ENCODE data around the gene MS4A10. TPM values are rescaled to one million over a fixed set of nuclear protein-coding genes. Genes with fewer than 3 reads are reported as not detected.

Gene MS4A10
- total and polyA plus RNA-seq, 3 experiments from 2014 or later, result not detected

GRCh38 chr11:60776167-60776566, 9.0 kb upstream of the MS4A10 start:
- no peaks in the 10 kb centered on the region for H3K36me3 ChIP-seq (ENCODE audit: insufficient read depth, low read length)
- Mint-ChIP-seq H3K4me3 (no peak overlapping the region), H3K9me3 (no peaks in the 10 kb centered on the region), H3K27ac (no peak overlapping the region), H3K36me3 (no peaks in the 10 kb centered on the region), H3K27me3 (peaks cover 8 to 12% of the 10 kb centered on the region in 2 donors), H3K4me1 (peaks cover 10 to 13% (median 11%) of the 10 kb centered on the region in 3 donors)
- DNase-seq, result no peak
- no peaks in the 10 kb centered on the region for H3K9me3 ChIP-seq (ENCODE audit: low read length)
- no peak overlapping the region for H3K4me3 ChIP-seq (ENCODE audit: low read length)
- H3K27me3 ChIP-seq (ENCODE audit: insufficient read depth, low read length, poor library complexity, severe bottlenecking), result no peaks in the 10 kb centered on the region
- no peak overlapping the region for H3K27ac ChIP-seq (ENCODE audit: low read depth, low read length)
- CTCF ChIA-PET, result interaction anchor here (2.1 to 3.2 kb wide), 3 partner anchors 9 to 112 kb away, joined by 7 to 18 read pairs (median 15); partner anchors contain the start of gene MS4A10
- POLR2A ChIA-PET, result interaction anchor here (0.6 kb wide), 1 partner anchor 111 kb away, joined by 5 read pairs; no protein-coding TSS in a partner anchor
- no peaks in the 10 kb centered on the region for H3K4me1 ChIP-seq (ENCODE audit: insufficient read depth, low read length)

GRCh38 chr11:60777106-60777505, 8.0 kb upstream of the MS4A10 start:
- peaks cover 4 to 8% of the 10 kb centered on the region in 2 donors for H3K27me3 Mint-ChIP-seq
- Histone ChIP-seq H3K4me3 (ENCODE audit: low read length) (no peak overlapping the region), H3K27me3 (ENCODE audit: insufficient read depth, low read length, poor library complexity, severe bottlenecking) (no peaks in the 10 kb centered on the region), H3K4me1 (ENCODE audit: insufficient read depth, low read length) (no peaks in the 10 kb centered on the region), H3K27ac (ENCODE audit: low read depth, low read length) (no peak overlapping the region), H3K9me3 (ENCODE audit: low read length) (no peaks in the 10 kb centered on the region), H3K36me3 (ENCODE audit: insufficient read depth, low read length) (no peaks in the 10 kb centered on the region)
- H3K4me1 Mint-ChIP-seq, result peaks cover 8 to 13% (median 11%) of the 10 kb centered on the region in 3 donors
- no peak overlapping the region for H3K27ac Mint-ChIP-seq
- ChIA-PET POLR2A (no interaction called here), CTCF (interaction anchor here (2.1 to 3.2 kb wide), 3 partner anchors 8 to 111 kb away, joined by 7 to 18 read pairs (median 15); partner anchors contain the start of gene MS4A10)
- DNase-seq, result no peak
- H3K36me3 Mint-ChIP-seq, result no peaks in the 10 kb centered on the region
- no peak overlapping the region for H3K4me3 Mint-ChIP-seq
- no peaks in the 10 kb centered on the region for H3K9me3 Mint-ChIP-seq

- H3K27me3 Mint-ChIP-seq, result peaks cover 4 to 11% of the 10 kb centered on the region in 2 donors
- Histone ChIP-seq H3K27me3 (ENCODE audit: insufficient read depth, low read length, poor library complexity, severe bottlenecking) (no peaks in the 10 kb centered on the region), H3K36me3 (ENCODE audit: insufficient read depth, low read length) (no peaks in the 10 kb centered on the region), H3K27ac (ENCODE audit: low read depth, low read length) (no peak overlapping the region), H3K4me1 (ENCODE audit: insufficient read depth, low read length) (no peaks in the 10 kb centered on the region), H3K4me3 (ENCODE audit: low read length) (no peak overlapping the region), H3K9me3 (ENCODE audit: low read length) (no peaks in the 10 kb centered on the region)
- peaks cover 8 to 13% (median 11%) of the 10 kb centered on the region in 3 donors for H3K4me1 Mint-ChIP-seq
- ChIA-PET POLR2A (no interaction called here), CTCF (interaction anchor here (3.2 kb wide), 1 partner anchor 12 kb away, joined by 15 read pairs; no protein-coding TSS in a partner anchor)
- DNase-seq, result no peak
- H3K36me3 Mint-ChIP-seq, result no peaks in the 10 kb centered on the region
- H3K27ac Mint-ChIP-seq, result peak overlapping the region in 1 of 8 donors; percentile 22
- H3K9me3 Mint-ChIP-seq, result no peaks in the 10 kb centered on the region
- H3K4me3 Mint-ChIP-seq, result no peak overlapping the region
Observed at GRCh38 chr11:60777572-60777971, 7.6 kb upstream of the MS4A10 start.

GRCh38 chr11:60780065-60780464, 5.1 kb upstream of the MS4A10 start:
- CTCF ChIA-PET, result no interaction called here
- Mint-ChIP-seq H3K9me3 (no peaks in the 10 kb centered on the region), H3K27ac (no peak overlapping the region)

GRCh38 chr11:60780774-60781173, 4.4 kb upstream of the MS4A10 start:
- Mint-ChIP-seq H3K36me3 (no peaks in the 10 kb centered on the region), H3K9me3 (no peaks in the 10 kb centered on the region), H3K4me1 (no peaks in the 10 kb centered on the region), H3K27me3 (peaks cover 0 to 4% of the 10 kb centered on the region in 2 donors), H3K27ac (no peak overlapping the region), H3K4me3 (no peak overlapping the region)
- no peaks in the 10 kb centered on the region for H3K9me3 ChIP-seq (ENCODE audit: low read length)
- POLR2A ChIA-PET, result no interaction called here
- DNase-seq, result no peak
- H3K27ac ChIP-seq (ENCODE audit: low read depth, low read length), result no peak overlapping the region
- no peak overlapping the region for H3K4me3 ChIP-seq (ENCODE audit: low read length)
- no peaks in the 10 kb centered on the region for H3K36me3 ChIP-seq (ENCODE audit: insufficient read depth, low read length)
- no peaks in the 10 kb centered on the region for H3K4me1 ChIP-seq (ENCODE audit: insufficient read depth, low read length)
- no peaks in the 10 kb centered on the region for H3K27me3 ChIP-seq (ENCODE audit: insufficient read depth, low read length, poor library complexity, severe bottlenecking)
- CTCF ChIA-PET, result no interaction called here

More at GRCh38 chr11:60780065-60780464, 5.1 kb upstream of the MS4A10 start:
- peaks cover 3 to 4% of the 10 kb centered on the region in 2 donors for H3K27me3 Mint-ChIP-seq
- peaks cover 3 to 6% (median 5%) of the 10 kb centered on the region in 3 donors for H3K4me1 Mint-ChIP-seq
- no peaks in the 10 kb centered on the region for H3K36me3 Mint-ChIP-seq
- Histone ChIP-seq H3K36me3 (ENCODE audit: insufficient read depth, low read length) (no peaks in the 10 kb centered on the region), H3K27me3 (ENCODE audit: insufficient read depth, low read length, poor library complexity, severe bottlenecking) (no peaks in the 10 kb centered on the region), H3K27ac (ENCODE audit: low read depth, low read length) (no peak overlapping the region), H3K4me1 (ENCODE audit: insufficient read depth, low read length) (no peaks in the 10 kb centered on the region), H3K9me3 (ENCODE audit: low read length) (no peaks in the 10 kb centered on the region), H3K4me3 (ENCODE audit: low read length) (no peak overlapping the region)
- no peak overlapping the region for H3K4me3 Mint-ChIP-seq
- no peak for DNase-seq
- POLR2A ChIA-PET, result no interaction called here

- ChIA-PET CTCF (no interaction called here), POLR2A (no interaction called here)
- no peaks in the 10 kb centered on the region for H3K9me3 Mint-ChIP-seq
- no peak for DNase-seq
- no peak overlapping the region for H3K27ac Mint-ChIP-seq
- no peaks in the 10 kb centered on the region for H3K4me1 Mint-ChIP-seq
- peaks cover 0 to 7% of the 10 kb centered on the region in 2 donors for H3K27me3 Mint-ChIP-seq
- H3K27ac ChIP-seq (ENCODE audit: low read depth, low read length), result no peak overlapping the region
- H3K9me3 ChIP-seq (ENCODE audit: low read length), result no peaks in the 10 kb centered on the region
- no peaks in the 10 kb centered on the region for H3K4me1 ChIP-seq (ENCODE audit: insufficient read depth, low read length)
- H3K4me3 ChIP-seq (ENCODE audit: low read length), result no peak overlapping the region
- no peaks in the 10 kb centered on the region for H3K36me3 Mint-ChIP-seq
- no peaks in the 10 kb centered on the region for H3K27me3 ChIP-seq (ENCODE audit: insufficient read depth, low read length, poor library complexity, severe bottlenecking)
- H3K4me3 Mint-ChIP-seq, result no peak overlapping the region
- no peaks in the 10 kb centered on the region for H3K36me3 ChIP-seq (ENCODE audit: insufficient read depth, low read length)
Observed at GRCh38 chr11:60781286-60781980, 3.7 kb upstream of the MS4A10 start.

- H3K36me3 Mint-ChIP-seq, result no peaks in the 10 kb centered on the region
- Histone ChIP-seq H3K36me3 (ENCODE audit: insufficient read depth, low read length) (no peaks in the 10 kb centered on the region), H3K27ac (ENCODE audit: low read depth, low read length) (no peak overlapping the region), H3K4me1 (ENCODE audit: insufficient read depth, low read length) (no peaks in the 10 kb centered on the region), H3K27me3 (ENCODE audit: insufficient read depth, low read length, poor library complexity, severe bottlenecking) (no peaks in the 10 kb centered on the region), H3K4me3 (ENCODE audit: low read length) (no peak overlapping the region), H3K9me3 (ENCODE audit: low read length) (no peaks in the 10 kb centered on the region)
- H3K27ac Mint-ChIP-seq, result no peak overlapping the region
- H3K9me3 Mint-ChIP-seq, result no peaks in the 10 kb centered on the region
- CTCF ChIA-PET, result no interaction called here
- peaks cover 0 to 8% of the 10 kb centered on the region in 2 donors for H3K27me3 Mint-ChIP-seq
- no peak overlapping the region for H3K4me3 Mint-ChIP-seq
- no peaks in the 10 kb centered on the region for H3K4me1 Mint-ChIP-seq
- no peak for DNase-seq
- POLR2A ChIA-PET, result no interaction called here
Observed at GRCh38 chr11:60781981-60782316, 3.2 kb upstream of the MS4A10 start.

- H3K36me3 Mint-ChIP-seq, result no peaks in the 10 kb centered on the region
- no peaks in the 10 kb centered on the region for H3K27me3 ChIP-seq (ENCODE audit: insufficient read depth, low read length, poor library complexity, severe bottlenecking)
- no peak overlapping the region for H3K27ac ChIP-seq (ENCODE audit: low read depth, low read length)
- ChIA-PET CTCF (no interaction called here), POLR2A (no interaction called here)
- H3K36me3 ChIP-seq (ENCODE audit: insufficient read depth, low read length), result no peaks in the 10 kb centered on the region
- no peaks in the 10 kb centered on the region for H3K4me1 Mint-ChIP-seq
- peaks cover 0 to 8% of the 10 kb centered on the region in 2 donors for H3K27me3 Mint-ChIP-seq
- no peak for DNase-seq
- H3K4me3 Mint-ChIP-seq, result no peak overlapping the region
- H3K27ac Mint-ChIP-seq, result no peak overlapping the region
- no peaks in the 10 kb centered on the region for H3K9me3 ChIP-seq (ENCODE audit: low read length)
- H3K4me3 ChIP-seq (ENCODE audit: low read length), result no peak overlapping the region
- no peaks in the 10 kb centered on the region for H3K4me1 ChIP-seq (ENCODE audit: insufficient read depth, low read length)
- H3K9me3 Mint-ChIP-seq, result no peaks in the 10 kb centered on the region
Observed at GRCh38 chr11:60782393-60783140, 2.6 kb upstream of the MS4A10 start.
